Breast epithelium (tissue), 3 donors: ENCODE results near the gene BACE2.

Source experiments
- POLR2A ChIP-seq: fragments of 450-650 bp; IDR thresholded peaks from one replicate; pipeline ENCODE4 v1.6.1; 2016; ENCODE audit warnings: antibody characterized with exemption, mild to moderate bottlenecking, moderate library complexity
- TF ChIP-seq, protein P1 (sequence below), 3 donors: fragments of 450-650 bp; IDR thresholded peaks; one replicate each; pipeline ENCODE4 v1.5.1; 2016 to 2017; ENCODE audit warnings: antibody characterized with exemption in 3 of 3, mild to moderate bottlenecking in 3 of 3, moderate library complexity in 3 of 3

DNA sequence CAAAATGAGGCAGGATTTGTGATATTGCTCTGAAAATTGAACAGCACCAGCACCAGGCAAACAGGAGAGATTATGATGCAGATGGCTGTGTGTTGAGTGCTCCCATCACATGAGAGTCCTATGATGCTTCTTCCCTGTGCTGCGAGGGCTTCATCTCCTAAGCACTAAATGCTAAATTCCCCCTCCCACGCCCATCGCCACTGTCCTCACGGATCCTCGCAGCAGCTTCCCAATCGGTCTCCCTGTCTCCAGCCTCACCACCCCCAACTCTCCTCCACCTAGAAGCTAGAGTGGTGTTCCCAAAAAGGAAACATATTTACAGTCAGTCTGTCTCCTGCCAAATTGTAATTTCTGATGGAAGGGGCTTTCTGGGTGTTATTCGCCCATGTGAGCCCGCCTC is 4.9 kb upstream of the BACE2 start:
- TF ChIP-seq, protein P1, sequence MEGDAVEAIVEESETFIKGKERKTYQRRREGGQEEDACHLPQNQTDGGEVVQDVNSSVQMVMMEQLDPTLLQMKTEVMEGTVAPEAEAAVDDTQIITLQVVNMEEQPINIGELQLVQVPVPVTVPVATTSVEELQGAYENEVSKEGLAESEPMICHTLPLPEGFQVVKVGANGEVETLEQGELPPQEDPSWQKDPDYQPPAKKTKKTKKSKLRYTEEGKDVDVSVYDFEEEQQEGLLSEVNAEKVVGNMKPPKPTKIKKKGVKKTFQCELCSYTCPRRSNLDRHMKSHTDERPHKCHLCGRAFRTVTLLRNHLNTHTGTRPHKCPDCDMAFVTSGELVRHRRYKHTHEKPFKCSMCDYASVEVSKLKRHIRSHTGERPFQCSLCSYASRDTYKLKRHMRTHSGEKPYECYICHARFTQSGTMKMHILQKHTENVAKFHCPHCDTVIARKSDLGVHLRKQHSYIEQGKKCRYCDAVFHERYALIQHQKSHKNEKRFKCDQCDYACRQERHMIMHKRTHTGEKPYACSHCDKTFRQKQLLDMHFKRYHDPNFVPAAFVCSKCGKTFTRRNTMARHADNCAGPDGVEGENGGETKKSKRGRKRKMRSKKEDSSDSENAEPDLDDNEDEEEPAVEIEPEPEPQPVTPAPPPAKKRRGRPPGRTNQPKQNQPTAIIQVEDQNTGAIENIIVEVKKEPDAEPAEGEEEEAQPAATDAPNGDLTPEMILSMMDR (IDR thresholded peaks at IDR 0.05), result no peak
- TF ChIP-seq POLR2A, result no peak
